RPMI8226 (cell line): Measurements from ENCODE around the gene ATP2A1.
"Not testable (repeated sequence)": the region's sequence is repeated elsewhere in the genome, so short reads cannot be mapped to it uniquely, and the experiment has no call there.

Source experiments
- DNase-seq: peaks from one replicate; pipeline ENCODE4 v3.0.0-alpha.2; 2015

Gene ATP2A1

GRCh38 chr16:28883221-28883996 is 5.1 kb downstream of the ATP2A1 start:
- no peak for DNase-seq

DNA sequence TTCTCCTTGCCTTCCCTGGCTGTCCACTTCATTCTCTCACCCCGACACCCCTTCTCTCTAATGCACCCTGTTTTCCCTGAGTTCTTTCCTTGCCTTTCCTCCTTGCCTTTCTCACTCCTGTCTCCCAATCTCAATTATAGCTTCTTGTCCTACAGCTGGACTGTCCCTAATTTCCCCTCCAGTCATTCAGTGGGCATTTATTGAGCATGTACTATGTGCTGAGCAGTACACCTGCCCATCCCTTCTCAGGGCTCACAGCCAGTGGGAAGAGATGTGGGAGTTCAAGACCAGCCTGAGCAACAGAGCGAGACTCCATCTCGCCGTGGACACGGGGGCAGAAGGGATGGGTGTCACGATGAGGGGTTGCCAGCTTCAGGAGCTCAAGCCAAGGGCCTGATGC is 5.8 kb downstream of the ATP2A1 start:
- no peak for DNase-seq

DNA sequence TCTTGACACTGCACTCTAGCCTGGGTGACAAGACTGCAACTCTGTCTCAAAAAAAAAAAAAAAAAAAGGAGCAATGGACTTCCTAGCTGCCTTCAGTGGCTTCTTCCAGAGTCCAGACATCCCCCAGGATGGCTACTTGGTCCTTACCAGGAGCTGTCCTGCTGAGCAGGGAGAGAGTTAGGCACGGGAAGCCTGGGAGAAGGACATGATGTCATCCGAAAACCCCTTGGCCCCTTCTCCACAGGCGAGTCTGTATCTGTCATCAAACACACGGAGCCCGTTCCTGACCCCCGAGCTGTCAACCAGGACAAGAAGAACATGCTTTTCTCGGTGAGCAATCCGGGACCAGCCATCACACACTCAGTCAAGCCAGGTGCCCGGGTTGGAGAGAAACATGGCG is 8.7 kb downstream of the ATP2A1 start:
- no peak for DNase-seq

DNA sequence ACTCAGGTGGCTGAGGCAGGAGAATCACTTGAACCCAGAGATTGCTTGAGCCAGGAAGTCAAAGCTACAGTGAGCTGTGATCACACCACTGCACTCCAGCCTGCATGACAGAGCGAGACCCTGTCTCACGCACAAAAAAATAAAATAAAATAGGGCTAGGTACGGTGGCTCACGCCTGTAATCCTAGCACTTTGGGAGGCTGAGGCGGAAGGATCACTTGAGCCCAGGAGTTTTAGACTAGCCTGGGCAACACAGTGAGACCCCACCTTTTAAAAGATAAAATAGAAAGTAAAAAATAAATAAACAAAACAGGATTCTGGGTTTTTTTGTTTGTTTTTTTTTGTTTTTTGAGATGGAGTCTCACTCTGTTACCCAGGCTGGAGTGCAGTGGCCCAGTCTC is 12.1 kb downstream of the ATP2A1 start:
- not testable (repeated sequence) for DNase-seq

DNA sequence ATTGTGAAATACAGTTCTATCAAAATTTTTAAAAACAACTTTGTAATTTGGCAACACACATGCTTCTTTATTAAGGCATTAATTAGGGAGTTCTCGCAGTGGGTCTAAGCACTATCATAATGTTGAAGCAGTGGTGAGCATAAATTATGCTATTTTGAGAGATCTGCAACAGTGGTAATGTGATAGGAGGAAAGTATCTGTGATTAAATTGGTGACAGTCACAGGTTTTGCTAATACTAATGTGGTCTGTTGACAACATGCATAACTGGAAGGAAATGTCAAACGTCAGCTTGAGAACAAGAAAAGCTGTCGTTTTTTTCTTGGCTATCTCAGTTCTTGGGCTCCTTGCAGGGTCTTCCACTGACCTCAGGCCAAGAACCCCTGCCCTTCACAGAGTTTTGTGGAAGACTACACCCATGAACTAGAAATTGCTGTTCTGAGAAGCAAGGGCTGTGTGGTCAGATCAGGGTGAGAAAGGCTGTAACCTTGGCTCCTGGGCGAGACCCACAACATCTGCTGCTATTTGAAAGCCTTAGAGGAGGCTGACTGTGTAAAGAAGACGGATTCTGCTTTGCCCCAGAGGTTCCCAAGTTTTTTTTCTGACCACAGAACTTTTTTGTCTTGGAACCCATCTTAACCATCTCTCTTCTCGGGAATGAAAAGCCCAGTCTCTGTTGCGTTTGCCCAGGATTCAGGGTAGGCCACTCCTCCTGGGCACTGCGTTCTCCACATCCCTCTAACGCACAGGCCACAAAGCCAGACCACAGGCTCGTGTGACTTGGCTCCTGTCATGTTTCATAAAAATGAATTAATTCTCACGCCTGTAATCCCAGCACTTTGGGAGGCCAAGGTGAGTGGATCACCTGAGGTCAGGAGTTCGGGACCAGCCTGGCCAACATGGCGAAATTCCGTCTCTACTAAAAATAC is 13.9 kb downstream of the ATP2A1 start:
- DNase-seq, result no peak

DNA sequence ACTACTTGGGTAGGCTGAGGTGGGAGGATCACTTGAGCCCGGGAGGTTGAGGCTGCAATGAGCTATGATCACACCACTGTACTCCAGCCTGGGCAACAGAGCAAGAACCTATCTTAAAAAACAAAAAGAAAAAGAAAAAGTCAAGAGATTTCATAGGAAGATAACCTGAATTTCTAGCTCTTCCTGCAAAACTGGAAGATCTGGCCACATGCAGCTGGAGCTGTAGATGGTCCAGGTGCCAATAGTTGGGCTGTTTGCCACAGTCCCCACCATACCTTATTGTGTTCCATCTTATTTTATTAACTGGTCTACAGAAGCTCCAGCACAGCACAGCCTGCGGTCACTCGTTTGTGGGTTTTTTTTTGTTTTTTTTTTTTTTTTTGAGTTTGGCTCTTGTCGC is 15.0 kb downstream of the ATP2A1 start:
- DNase-seq, result no peak

- DNase-seq, result no peak
Measured at GRCh38 chr16:28895609-28896008, 17.3 kb downstream of the ATP2A1 start.

DNA sequence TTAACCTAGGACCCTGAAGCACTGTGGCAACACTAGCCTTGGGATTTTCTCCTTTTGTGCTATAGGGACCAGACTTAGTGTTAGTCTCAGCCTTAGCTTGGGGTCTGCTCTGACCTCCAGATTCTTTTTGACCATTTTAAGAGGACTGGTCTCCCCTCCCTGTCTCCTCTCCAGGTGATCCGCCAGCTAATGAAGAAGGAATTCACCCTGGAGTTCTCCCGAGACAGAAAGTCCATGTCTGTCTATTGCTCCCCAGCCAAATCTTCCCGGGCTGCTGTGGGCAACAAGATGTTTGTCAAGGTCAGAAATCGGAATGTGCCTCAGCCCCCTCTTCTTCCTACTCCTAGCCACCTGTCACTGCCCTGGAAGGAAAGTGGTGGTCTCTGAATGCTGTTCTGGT is 19.5 kb downstream of the ATP2A1 start:
- no peak for DNase-seq

DNA sequence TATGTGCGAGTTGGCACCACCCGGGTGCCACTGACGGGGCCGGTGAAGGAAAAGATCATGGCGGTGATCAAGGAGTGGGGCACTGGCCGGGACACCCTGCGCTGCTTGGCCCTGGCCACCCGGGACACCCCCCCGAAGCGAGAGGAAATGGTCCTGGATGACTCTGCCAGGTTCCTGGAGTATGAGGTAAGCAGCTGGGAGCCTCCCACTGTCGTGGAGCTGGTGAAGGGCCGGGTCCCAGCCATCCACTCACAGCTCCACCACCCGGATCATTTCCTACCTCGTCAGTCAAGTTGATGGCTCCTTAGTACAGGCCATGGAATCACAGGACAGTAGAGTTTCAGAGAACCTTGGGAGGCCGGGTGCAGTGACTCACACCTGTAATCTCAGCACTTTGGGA is 20.0 kb downstream of the ATP2A1 start:
- DNase-seq, result no peak

DNA sequence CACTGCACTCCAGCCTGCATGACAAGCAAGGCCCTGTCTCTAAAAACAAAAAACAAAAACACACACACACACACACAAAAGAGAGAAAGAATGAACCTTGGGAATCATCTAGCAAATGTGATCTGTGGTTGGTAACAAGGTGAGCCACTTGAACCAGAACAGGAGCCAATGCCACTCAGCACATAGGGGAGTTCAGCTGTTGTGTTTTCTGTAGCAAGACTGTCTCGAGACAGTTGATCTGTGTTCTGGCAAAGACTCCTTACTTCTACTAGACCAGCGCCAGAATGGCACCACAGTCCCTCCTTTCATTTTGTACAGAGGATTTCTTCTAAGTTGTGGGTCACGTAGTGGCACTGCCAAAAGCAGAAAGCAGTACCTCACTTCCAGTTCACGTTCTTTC is 20.7 kb downstream of the ATP2A1 start:
- DNase-seq, result no peak

DNA sequence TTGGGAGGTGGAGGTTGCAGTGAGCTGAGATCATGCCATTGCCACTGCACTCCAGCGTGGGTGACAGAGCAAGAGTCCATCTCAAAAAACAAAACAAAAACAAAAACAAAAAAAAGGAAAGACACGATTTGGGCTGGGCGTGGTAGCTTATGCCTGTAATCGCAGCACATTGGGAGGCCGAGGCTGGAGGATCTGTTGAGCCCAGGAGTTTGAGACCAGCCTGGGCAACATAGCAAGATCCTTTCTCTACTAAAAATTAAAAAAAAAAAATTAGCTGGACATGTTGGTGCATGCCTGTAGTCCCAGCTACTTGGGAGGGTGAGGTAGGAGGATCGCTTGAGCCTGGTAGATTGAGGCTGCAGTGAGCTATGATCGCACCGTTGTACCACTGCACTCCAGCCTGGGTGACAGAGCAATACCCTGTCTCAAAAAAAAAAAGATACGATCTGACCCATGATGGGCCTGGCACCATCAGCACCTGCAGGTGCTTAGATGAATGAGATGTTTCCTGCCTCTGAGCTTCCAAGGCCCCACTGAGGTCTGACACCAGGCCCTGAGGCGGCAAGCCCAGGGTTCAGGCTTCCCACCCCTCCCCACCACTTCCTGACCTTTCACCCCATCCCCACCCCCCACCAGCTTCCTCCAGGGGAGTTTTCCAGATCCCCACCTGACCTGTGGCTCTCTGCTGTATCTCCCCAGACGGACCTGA is 21.7 kb downstream of the ATP2A1 start:
- DNase-seq, result no peak

DNA sequence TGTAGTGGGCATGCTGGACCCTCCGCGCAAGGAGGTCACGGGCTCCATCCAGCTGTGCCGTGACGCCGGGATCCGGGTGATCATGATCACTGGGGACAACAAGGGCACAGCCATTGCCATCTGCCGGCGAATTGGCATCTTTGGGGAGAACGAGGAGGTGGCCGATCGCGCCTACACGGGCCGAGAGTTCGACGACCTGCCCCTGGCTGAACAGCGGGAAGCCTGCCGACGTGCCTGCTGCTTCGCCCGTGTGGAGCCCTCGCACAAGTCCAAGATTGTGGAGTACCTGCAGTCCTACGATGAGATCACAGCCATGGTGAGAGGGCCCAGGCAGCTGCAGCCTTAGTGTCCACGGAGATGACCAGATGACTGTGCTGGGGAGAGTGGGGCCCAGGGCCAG is 22.3 kb downstream of the ATP2A1 start:
- DNase-seq, result no peak

GRCh38 chr16:28901862-28902261 is 23.6 kb downstream of the ATP2A1 start:
- DNase-seq, result no peak

- DNase-seq, result no peak
Measured at GRCh38 chr16:28902909-28903308, 24.6 kb downstream of the ATP2A1 start.

GRCh38 chr16:28903344-28904042 is 25.2 kb downstream of the ATP2A1 start:
- DNase-seq, result no peak

DNA sequence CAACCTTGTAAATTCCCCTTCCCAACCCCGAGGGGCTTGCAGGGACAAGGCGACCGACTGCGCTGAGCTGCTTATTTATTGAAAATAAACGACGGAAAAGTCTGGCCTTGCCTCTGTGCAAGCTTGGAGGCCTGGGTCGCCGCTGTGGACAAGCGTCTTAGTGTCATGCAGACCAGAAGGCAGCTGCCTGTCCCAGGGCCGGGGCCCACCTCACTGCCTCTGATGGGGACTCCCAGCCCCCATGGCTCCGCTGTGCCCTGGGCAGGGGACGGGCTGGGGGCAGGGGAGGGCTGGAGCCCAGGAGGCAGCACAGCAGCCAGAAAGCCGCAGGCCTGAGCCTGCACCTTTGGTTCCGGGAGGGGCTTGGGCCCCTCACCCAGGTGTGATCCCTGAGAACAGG is 26.1 kb downstream of the ATP2A1 start:
- no peak for DNase-seq

DNA sequence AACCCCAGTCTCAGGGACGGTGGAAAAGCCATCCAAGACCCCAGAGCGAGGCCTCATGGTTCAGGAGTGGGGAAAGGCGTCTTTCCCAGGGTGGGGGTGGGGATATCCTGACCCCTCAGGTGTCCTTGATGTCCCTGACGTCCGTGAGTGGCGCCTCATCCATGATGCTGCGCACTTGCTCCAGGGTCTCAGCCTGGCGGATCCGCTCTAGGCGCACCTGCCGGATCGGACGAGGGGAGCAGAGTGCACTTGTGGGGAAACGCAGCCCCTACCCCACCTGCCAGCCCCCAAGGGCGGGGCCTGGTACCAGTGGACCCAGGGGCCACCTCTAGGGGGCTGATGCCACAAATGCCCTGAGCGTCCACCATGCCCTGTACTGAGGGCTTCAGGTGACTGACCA is 26.5 kb downstream of the ATP2A1 start:
- no peak for DNase-seq

DNA sequence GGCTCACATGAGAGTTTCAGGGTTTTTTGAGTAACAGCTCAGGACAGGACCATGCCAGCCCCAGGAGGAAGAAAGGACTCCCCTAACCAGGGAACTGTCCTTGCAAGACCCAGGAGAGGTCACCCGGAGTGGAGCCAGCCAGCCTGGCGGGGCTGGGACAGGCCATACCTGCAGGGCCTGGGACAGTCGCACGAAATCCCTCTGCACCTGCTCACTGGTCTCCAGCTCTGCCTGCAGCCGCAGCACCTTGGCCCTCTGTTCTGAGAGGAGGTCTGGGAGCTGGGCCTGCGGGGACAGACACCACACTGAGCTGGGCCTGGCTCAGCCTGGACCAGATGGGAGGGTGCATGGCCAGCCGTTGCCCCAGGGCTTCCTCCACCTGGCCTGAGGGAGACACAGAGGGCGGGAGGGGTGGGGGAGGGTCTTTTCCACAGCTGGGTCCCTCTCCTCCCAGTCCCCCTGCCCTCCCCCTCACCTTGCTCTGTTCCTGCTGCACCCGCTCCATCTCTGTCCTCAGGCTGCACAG is 27.0 kb downstream of the ATP2A1 start:
- DNase-seq, result no peak

DNA sequence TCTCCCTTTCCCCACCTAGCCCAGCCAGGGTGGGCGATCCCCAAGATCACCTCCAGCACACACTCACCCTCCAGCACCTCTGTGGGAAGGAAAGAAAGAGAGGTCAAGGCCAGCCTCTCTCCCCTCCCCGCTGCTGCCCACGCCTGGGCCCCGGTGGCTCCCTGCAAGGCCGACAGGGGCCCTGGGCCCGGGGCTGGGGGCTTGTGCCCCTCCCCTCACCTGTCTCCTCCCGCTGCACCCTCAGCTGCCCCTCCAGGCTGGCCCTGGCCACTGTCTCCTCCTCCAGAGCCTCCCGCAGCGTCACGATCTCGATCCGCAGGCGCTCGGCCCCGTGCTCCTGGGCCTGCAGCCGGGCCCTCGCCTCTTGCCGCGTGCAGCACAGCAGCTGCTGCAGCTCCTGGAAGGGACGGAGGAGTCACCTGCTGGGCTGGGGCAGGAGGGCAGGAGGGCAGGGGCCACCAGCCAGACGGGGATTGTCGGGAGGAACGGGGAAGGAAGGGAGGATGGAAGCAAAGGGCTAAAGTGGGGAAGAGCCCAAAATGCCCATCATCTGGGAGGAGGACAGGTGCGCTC is 27.6 kb downstream of the ATP2A1 start:
- no peak for DNase-seq

DNA sequence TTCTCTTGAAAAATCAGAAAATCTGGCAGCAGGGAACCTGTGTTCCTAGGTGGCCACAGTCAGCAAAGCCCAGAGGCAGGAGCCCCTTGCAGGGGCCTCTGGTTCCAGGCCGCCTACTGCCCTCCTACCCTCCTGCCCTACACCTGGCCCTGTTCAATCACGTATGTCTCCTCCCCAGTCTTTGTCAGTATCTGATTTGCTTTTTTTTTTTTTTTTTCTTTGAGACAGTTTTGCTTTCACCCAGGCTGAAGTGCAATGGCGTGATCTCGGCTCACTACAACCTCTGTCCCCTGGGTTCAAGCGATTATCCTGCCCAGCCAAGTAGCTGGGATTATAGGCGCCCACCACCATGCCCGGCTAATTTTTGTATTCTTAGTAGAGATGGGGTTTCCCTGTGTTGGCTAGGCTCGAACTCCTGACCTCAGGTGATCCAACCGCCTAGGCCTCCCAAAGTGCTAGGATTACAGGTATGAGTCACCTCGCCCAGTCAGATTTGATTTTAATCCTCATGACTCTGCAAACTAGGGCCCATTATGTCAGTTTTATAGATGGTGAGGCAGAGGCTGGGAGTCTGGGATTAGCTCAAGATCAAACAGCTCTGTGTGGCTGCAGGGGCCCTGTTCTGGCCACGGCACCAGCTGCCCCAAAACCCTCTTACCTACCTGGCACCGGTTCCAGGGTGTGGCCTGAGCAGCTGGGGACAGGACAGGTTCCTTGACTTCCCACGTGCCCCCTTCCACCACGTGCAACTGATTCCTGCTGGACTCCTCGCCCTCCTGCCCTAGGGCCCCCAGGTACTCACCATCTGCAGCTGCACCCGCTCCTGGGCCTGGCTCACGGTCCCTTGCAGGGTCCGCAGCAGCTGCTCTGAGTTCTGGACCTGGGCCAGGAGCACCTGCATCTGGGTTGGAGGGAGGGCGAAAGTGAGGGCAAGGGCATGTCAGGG is 32.1 kb downstream of the ATP2A1 start:
- DNase-seq, result peak; percentile 11

DNA sequence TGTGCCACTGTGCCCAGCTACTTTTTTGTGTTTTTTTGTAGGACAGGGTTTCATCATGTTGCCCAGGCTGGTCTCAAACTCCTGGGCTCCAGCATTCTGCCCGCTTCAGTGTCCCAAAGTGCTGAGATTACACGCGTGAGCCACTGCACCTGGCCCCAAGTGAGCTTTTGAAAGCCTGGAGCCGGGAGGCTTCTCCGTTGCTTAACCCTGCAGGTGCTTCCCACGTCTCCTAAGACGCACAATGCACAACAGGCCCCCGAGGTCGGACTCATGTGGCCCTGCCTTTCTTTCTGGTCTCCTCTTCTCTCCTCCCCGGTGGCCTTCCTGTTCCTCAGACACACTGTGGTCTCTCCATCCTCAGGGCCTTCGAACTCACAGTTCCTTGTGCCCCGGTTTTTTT is 34.3 kb downstream of the ATP2A1 start:
- no peak for DNase-seq
